ENCODE measurements around the gene SNHG17.

DNA sequence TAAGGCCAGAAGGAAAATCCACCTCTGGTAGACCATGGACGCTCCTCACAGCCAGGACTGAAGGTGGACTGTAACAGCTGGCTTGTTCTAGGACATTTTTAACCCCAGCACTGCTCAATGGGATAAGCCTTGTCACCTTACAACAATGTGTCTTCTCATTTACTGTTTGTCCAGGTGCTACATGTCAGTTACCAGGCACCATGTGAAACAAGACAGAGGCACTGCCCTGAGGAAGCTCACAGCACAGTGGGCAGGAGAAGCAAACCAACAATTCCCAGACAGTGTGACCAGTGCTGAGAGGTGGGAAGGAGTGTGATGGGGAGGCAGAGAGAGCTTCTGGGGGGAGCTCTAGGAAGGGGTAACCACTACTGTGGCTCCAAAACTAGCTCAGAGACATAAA, 10.7 kb downstream of the SNHG17 start:
- TF ChIP-seq POLR2A (IDR thresholded peaks at IDR 0.05) = no peak
- TF ChIP-seq, protein P1, sequence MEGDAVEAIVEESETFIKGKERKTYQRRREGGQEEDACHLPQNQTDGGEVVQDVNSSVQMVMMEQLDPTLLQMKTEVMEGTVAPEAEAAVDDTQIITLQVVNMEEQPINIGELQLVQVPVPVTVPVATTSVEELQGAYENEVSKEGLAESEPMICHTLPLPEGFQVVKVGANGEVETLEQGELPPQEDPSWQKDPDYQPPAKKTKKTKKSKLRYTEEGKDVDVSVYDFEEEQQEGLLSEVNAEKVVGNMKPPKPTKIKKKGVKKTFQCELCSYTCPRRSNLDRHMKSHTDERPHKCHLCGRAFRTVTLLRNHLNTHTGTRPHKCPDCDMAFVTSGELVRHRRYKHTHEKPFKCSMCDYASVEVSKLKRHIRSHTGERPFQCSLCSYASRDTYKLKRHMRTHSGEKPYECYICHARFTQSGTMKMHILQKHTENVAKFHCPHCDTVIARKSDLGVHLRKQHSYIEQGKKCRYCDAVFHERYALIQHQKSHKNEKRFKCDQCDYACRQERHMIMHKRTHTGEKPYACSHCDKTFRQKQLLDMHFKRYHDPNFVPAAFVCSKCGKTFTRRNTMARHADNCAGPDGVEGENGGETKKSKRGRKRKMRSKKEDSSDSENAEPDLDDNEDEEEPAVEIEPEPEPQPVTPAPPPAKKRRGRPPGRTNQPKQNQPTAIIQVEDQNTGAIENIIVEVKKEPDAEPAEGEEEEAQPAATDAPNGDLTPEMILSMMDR (IDR thresholded peaks at IDR 0.05) = no peak

All from esophagus squamous epithelium (tissue), 4 donors.